A172 (cell line): Measurements from ENCODE around the gene KIF16B. TPM values are rescaled to one million over a fixed set of nuclear protein-coding genes. Genes with fewer than 3 reads are reported as not detected.
A peak's percentile ranks its signal among the peaks of the same experiment; 100 is the strongest.

Experiments
- DNase-seq: peaks from one replicate; pipeline ENCODE4 v3.0.0-alpha.2; 2015; ENCODE audit warnings: low spot score
- total RNA-seq: library from RNA; depleted of rRNA; stranded (reverse); fragments of >200 nt; shearing (Covaris generic); gene quantifications from 2 replicates; pipeline ENCODE4 v1.2.3, GENCODE V29; 2014; rRNA removed

Gene KIF16B
- total RNA-seq = 11.2 and 12.6 TPM in 2 replicates

GRCh38 chr20:16573001-16573965 is at the start of gene KIF16B:
Gene KIF16B, minus strand, starts transcription at chr20:16573448. Its CDS starts 173 bp downstream, at chr20:16573275.
- peak; percentile 71 for DNase-seq

- DNase-seq = no peak
Observed at GRCh38 chr20:16622501-16622900, 49.3 kb upstream of the KIF16B start.

- no peak for DNase-seq
Observed at GRCh38 chr20:16621435-16622141, 48.3 kb upstream of the KIF16B start.

- no peak for DNase-seq
Observed at GRCh38 chr20:16620961-16621360, 47.7 kb upstream of the KIF16B start.

- no peak for DNase-seq
Observed at GRCh38 chr20:16619953-16620352, 46.7 kb upstream of the KIF16B start.

GRCh38 chr20:16617056-16617455 is 43.8 kb upstream of the KIF16B start:
- DNase-seq = no peak

GRCh38 chr20:16616317-16616716 is 43.1 kb upstream of the KIF16B start:
- DNase-seq = no peak

- peak; percentile 37 for DNase-seq
Observed at GRCh38 chr20:16615199-16615598, 42.0 kb upstream of the KIF16B start.

- DNase-seq = no peak
Observed at GRCh38 chr20:16613954-16614353, 40.7 kb upstream of the KIF16B start.

GRCh38 chr20:16612706-16613105 is 39.5 kb upstream of the KIF16B start:
- DNase-seq = no peak

- no peak for DNase-seq
Observed at GRCh38 chr20:16611817-16612216, 38.6 kb upstream of the KIF16B start.

- DNase-seq = no peak
Observed at GRCh38 chr20:16609066-16609465, 35.8 kb upstream of the KIF16B start.

GRCh38 chr20:16608277-16608650 is 35.0 kb upstream of the KIF16B start:
- no peak for DNase-seq

- no peak for DNase-seq
Observed at GRCh38 chr20:16607364-16608276, 34.4 kb upstream of the KIF16B start.

GRCh38 chr20:16606468-16607070 is 33.3 kb upstream of the KIF16B start:
- DNase-seq = no peak

- no peak for DNase-seq
Observed at GRCh38 chr20:16601047-16601446, 27.8 kb upstream of the KIF16B start.

- DNase-seq = no peak
Observed at GRCh38 chr20:16599257-16599656, 26.0 kb upstream of the KIF16B start.

- DNase-seq = no peak
Observed at GRCh38 chr20:16596991-16597390, 23.7 kb upstream of the KIF16B start.

- DNase-seq = peak; percentile 8
Observed at GRCh38 chr20:16596404-16596803, 23.2 kb upstream of the KIF16B start.

GRCh38 chr20:16595376-16595775 is 22.1 kb upstream of the KIF16B start:
- no peak for DNase-seq

GRCh38 chr20:16590041-16590633 is 16.9 kb upstream of the KIF16B start:
- DNase-seq = no peak
